ENCODE results near the gene TRPV5.

DNA sequence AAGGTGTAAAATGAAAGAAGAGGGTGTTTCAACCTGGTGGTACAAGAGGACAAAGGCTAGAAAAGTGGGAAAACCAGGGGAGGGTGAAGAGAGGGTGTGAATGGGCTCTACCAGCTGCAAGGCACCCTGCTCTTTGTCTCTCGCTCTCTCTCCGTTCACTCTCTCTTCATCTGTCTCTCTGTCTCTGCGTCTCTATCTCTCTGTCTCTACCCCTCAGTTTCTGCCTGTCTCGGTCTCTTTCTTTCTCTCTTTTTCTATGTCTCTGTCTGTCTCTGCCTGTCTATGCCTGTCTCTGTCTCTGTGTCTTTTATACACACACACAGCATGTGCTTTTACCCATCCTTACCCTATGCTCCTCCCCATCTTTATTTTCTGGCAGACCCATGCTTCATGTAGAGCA, 5.1 kb upstream of the TRPV5 start:
- TF ChIP-seq, protein P1, sequence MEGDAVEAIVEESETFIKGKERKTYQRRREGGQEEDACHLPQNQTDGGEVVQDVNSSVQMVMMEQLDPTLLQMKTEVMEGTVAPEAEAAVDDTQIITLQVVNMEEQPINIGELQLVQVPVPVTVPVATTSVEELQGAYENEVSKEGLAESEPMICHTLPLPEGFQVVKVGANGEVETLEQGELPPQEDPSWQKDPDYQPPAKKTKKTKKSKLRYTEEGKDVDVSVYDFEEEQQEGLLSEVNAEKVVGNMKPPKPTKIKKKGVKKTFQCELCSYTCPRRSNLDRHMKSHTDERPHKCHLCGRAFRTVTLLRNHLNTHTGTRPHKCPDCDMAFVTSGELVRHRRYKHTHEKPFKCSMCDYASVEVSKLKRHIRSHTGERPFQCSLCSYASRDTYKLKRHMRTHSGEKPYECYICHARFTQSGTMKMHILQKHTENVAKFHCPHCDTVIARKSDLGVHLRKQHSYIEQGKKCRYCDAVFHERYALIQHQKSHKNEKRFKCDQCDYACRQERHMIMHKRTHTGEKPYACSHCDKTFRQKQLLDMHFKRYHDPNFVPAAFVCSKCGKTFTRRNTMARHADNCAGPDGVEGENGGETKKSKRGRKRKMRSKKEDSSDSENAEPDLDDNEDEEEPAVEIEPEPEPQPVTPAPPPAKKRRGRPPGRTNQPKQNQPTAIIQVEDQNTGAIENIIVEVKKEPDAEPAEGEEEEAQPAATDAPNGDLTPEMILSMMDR (IDR thresholded peaks at IDR 0.05; ENCODE audit: low read depth, low read length) = no peak
- TF ChIP-seq MYC (IDR thresholded peaks at IDR 0.05; ENCODE audit: low read depth, low read length) (no peak), POLR2A (IDR thresholded peaks at IDR 0.05; ENCODE audit: extremely low read depth, insufficient read length) (no peak)
- TF ChIP-seq, protein P2, sequence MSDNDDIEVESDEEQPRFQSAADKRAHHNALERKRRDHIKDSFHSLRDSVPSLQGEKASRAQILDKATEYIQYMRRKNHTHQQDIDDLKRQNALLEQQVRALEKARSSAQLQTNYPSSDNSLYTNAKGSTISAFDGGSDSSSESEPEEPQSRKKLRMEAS (IDR thresholded peaks at IDR 0.05; ENCODE audit: low read depth, low read length) = no peak

Data from NB4 (cell line).